OCI-LY3 (cell line): ENCODE measurements around the gene APOM.

ENCODE experiments used
- CTCF ChIP-seq: fragments of 200-600, 300-600 bp; sonication (generic); IDR thresholded peaks from 2 replicates; pipeline ENCODE4 v1.5.1; 2014; ENCODE audit warnings: antibody characterized with exemption, low read length, low read depth
- EZH2phosphoT487 ChIP-seq: fragments of 200-600 bp; shearing (Covaris generic); IDR thresholded peaks from 2 replicates; pipeline ENCODE4 v1.6.1; 2018; ENCODE audit warnings: antibody characterized with exemption, mixed run types, low read depth

GRCh38 chr6:31622684-31623091 lies 33.0 kb upstream of the APOM start:
- TF ChIP-seq CTCF (no peak), EZH2phosphoT487 (no peak)
